ENCODE measurements around the gene TET1.
"Not testable (repeated sequence)": the region's sequence is repeated elsewhere in the genome, so short reads cannot be mapped to it uniquely, and the experiment has no call there.

Gene TET1

GRCh38 chr10:68633816-68634466, 73.8 kb downstream of the TET1 start:
- TF ChIP-seq, protein P1, sequence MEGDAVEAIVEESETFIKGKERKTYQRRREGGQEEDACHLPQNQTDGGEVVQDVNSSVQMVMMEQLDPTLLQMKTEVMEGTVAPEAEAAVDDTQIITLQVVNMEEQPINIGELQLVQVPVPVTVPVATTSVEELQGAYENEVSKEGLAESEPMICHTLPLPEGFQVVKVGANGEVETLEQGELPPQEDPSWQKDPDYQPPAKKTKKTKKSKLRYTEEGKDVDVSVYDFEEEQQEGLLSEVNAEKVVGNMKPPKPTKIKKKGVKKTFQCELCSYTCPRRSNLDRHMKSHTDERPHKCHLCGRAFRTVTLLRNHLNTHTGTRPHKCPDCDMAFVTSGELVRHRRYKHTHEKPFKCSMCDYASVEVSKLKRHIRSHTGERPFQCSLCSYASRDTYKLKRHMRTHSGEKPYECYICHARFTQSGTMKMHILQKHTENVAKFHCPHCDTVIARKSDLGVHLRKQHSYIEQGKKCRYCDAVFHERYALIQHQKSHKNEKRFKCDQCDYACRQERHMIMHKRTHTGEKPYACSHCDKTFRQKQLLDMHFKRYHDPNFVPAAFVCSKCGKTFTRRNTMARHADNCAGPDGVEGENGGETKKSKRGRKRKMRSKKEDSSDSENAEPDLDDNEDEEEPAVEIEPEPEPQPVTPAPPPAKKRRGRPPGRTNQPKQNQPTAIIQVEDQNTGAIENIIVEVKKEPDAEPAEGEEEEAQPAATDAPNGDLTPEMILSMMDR (conservative IDR thresholded peaks at IDR 0.05; ENCODE audit: low read depth, low read length), result no peak
- H3K79me2 ChIP-seq (ENCODE audit: insufficient read depth, low read depth), result no peaks in the 10 kb centered on the region
- no peak overlapping the region for H3K9ac ChIP-seq
- peak overlapping the region; percentile 46; the same call in 1 of the 2 replicates for H3K27ac ChIP-seq
- no peaks in the 10 kb centered on the region for H3K36me3 ChIP-seq (ENCODE audit: insufficient read depth)
- no peak overlapping the region for H2AFZ ChIP-seq (ENCODE audit: low read depth)
- H3K4me3 ChIP-seq (IDR thresholded peaks at IDR 0.05; ENCODE audit: insufficient read depth, low read depth, low read length), result no peak overlapping the region
- peak overlapping the region; percentile 14; the same call in 1 of the 2 replicates for H3K4me2 ChIP-seq
- H3K4me1 ChIP-seq (ENCODE audit: low read depth, poor library complexity, severe bottlenecking), result peaks cover 39% of the 10 kb centered on the region
- H4K20me1 ChIP-seq (ENCODE audit: insufficient read depth), result no peaks in the 10 kb centered on the region
- no peaks in the 10 kb centered on the region for H3K27me3 ChIP-seq (ENCODE audit: insufficient read depth, low read depth)

DNA sequence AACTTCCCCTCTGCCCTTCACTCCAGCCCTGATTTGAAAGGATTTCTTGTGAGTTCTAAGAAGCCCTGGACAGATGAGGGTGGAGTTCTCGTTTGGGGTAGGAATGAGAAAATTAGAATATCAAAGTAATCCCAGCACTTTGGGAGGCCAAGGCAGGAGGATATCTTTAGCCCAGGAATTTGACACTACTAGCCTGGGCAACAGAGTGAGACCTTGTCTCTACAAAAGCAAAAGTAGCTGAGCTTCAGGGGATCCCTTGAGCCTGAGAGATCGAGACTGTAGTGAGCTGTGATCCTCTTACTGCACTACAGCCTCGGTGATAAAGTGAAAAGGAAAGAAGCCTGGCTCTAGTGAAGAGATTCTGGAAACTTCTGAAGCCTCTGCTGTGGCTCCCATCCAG, 76.2 kb downstream of the TET1 start:
- no peak overlapping the region for H3K4me2 ChIP-seq
- no peak overlapping the region for H3K27ac ChIP-seq
- H3K4me3 ChIP-seq (IDR thresholded peaks at IDR 0.05; ENCODE audit: insufficient read depth, low read depth, low read length), result no peak overlapping the region
- H4K20me1 ChIP-seq (ENCODE audit: insufficient read depth), result no peaks in the 10 kb centered on the region
- H3K36me3 ChIP-seq (ENCODE audit: insufficient read depth), result no peaks in the 10 kb centered on the region
- H3K4me1 ChIP-seq (ENCODE audit: low read depth, poor library complexity, severe bottlenecking), result peaks cover 31% of the 10 kb centered on the region
- H3K9ac ChIP-seq, result no peak overlapping the region
- H3K79me2 ChIP-seq (ENCODE audit: insufficient read depth, low read depth), result no peaks in the 10 kb centered on the region
- H2AFZ ChIP-seq (ENCODE audit: low read depth), result no peak overlapping the region
- TF ChIP-seq, protein P1 (conservative IDR thresholded peaks at IDR 0.05; ENCODE audit: low read depth, low read length), result no peak
- H3K27me3 ChIP-seq (ENCODE audit: insufficient read depth, low read depth), result no peaks in the 10 kb centered on the region

GRCh38 chr10:68643550-68643949, 83.4 kb downstream of the TET1 start:
- H3K36me3 ChIP-seq (ENCODE audit: insufficient read depth); H3K9ac ChIP-seq; H3K4me3 ChIP-seq (IDR thresholded peaks at IDR 0.05; ENCODE audit: insufficient read depth, low read depth, low read length); H4K20me1 ChIP-seq (ENCODE audit: insufficient read depth); H3K4me2 ChIP-seq; H2AFZ ChIP-seq (ENCODE audit: low read depth); H3K27me3 ChIP-seq (ENCODE audit: insufficient read depth, low read depth); H3K4me1 ChIP-seq (ENCODE audit: low read depth, poor library complexity, severe bottlenecking); H3K27ac ChIP-seq; H3K79me2 ChIP-seq (ENCODE audit: insufficient read depth, low read depth): not testable (repeated sequence)

- H4K20me1 ChIP-seq (ENCODE audit: insufficient read depth), result no peaks in the 10 kb centered on the region
- no peak overlapping the region for H3K4me2 ChIP-seq
- H3K9ac ChIP-seq, result no peak overlapping the region
- H3K36me3 ChIP-seq (ENCODE audit: insufficient read depth), result no peaks in the 10 kb centered on the region
- H3K4me3 ChIP-seq (IDR thresholded peaks at IDR 0.05; ENCODE audit: insufficient read depth, low read depth, low read length), result no peak overlapping the region
- no peak overlapping the region for H3K27ac ChIP-seq
- TF ChIP-seq, protein P1 (conservative IDR thresholded peaks at IDR 0.05; ENCODE audit: low read depth, low read length), result no peak
- no peak overlapping the region for H2AFZ ChIP-seq (ENCODE audit: low read depth)
- H3K79me2 ChIP-seq (ENCODE audit: insufficient read depth, low read depth), result no peaks in the 10 kb centered on the region
- H3K27me3 ChIP-seq (ENCODE audit: insufficient read depth, low read depth), result no peaks in the 10 kb centered on the region
- no peaks in the 10 kb centered on the region for H3K4me1 ChIP-seq (ENCODE audit: low read depth, poor library complexity, severe bottlenecking)
Measured at GRCh38 chr10:68647672-68648341, 87.7 kb downstream of the TET1 start.

- no peaks in the 10 kb centered on the region for H3K36me3 ChIP-seq (ENCODE audit: insufficient read depth)
- no peaks in the 10 kb centered on the region for H3K27me3 ChIP-seq (ENCODE audit: insufficient read depth, low read depth)
- TF ChIP-seq, protein P1 (conservative IDR thresholded peaks at IDR 0.05; ENCODE audit: low read depth, low read length), result no peak
- no peak overlapping the region for H3K4me3 ChIP-seq (IDR thresholded peaks at IDR 0.05; ENCODE audit: insufficient read depth, low read depth, low read length)
- H3K79me2 ChIP-seq (ENCODE audit: insufficient read depth, low read depth), result no peaks in the 10 kb centered on the region
- no peak overlapping the region for H2AFZ ChIP-seq (ENCODE audit: low read depth)
- H3K9ac ChIP-seq, result no peak overlapping the region
- no peaks in the 10 kb centered on the region for H3K4me1 ChIP-seq (ENCODE audit: low read depth, poor library complexity, severe bottlenecking)
- H3K27ac ChIP-seq, result no peak overlapping the region
- H3K4me2 ChIP-seq, result no peak overlapping the region
- no peaks in the 10 kb centered on the region for H4K20me1 ChIP-seq (ENCODE audit: insufficient read depth)
Measured at GRCh38 chr10:68655620-68656126, 95.5 kb downstream of the TET1 start.

All from KMS-11 (cell line).